Naive B cell (primary cell): ENCODE measurements around the gene ACER2. TPM values are rescaled to one million over a fixed set of nuclear protein-coding genes. Genes with fewer than 3 reads are reported as not detected.
"Not testable (repeated sequence)": the region's sequence is repeated elsewhere in the genome, so short reads cannot be mapped to it uniquely, and the experiment has no call there.

Source experiments
- ATAC-seq, 2 donors: fragments of 150-1000 bp; cut with Tn5 transposase; 2 replicates each; pipeline ENCODE4 v1.10.0; 2021; ENCODE audit warnings: low read depth in 2 of 2, mild to moderate bottlenecking in 2 of 2, moderate library complexity in 2 of 2
- DNase-seq: peaks from one replicate; pipeline ENCODE4 v3.0.0; 2022
- H3K27ac Mint-ChIP-seq, 6 donors: one replicate each; pipeline ENCODE4 v1.8.0; 2020 to 2022; ENCODE audit warnings: mild to moderate bottlenecking in 6 of 6, mixed read lengths in 6 of 6, moderate library complexity in 5 of 6, inconsistent platforms in 2 of 6
- H3K27me3 Mint-ChIP-seq, 3 donors: one replicate each; pipeline ENCODE4 v1.8.0; 2021 to 2022; ENCODE audit warnings: mixed read lengths in 3 of 3, mild to moderate bottlenecking in 1 of 3
- H3K36me3 Mint-ChIP-seq, 2 donors: one replicate each; pipeline ENCODE4 v1.8.0; 2020 to 2022; ENCODE audit warnings: mixed read lengths in 2 of 2, inconsistent platforms in 1 of 2, mild to moderate bottlenecking in 1 of 2
- H3K4me1 Mint-ChIP-seq, 3 donors: one replicate each; pipeline ENCODE4 v1.8.0; 2020 to 2022; ENCODE audit warnings: mixed read lengths in 3 of 3, inconsistent platforms in 1 of 3, mild to moderate bottlenecking in 1 of 3, moderate library complexity in 1 of 3
- H3K4me3 Mint-ChIP-seq, 8 donors: one replicate each; pipeline ENCODE4 v1.8.0; 2020 to 2022; ENCODE audit warnings: mild to moderate bottlenecking in 8 of 8, mixed read lengths in 8 of 8, moderate library complexity in 8 of 8, inconsistent platforms in 2 of 8
- H3K9me3 Mint-ChIP-seq, 7 donors: one replicate each; pipeline ENCODE4 v1.8.0; 2020 to 2022; ENCODE audit warnings: mixed read lengths in 7 of 7, mild to moderate bottlenecking in 5 of 7, inconsistent platforms in 2 of 7, moderate library complexity in 1 of 7
- polyA plus RNA-seq, 6 donors: library from polyadenylated mRNA; unstranded; fragments of 300-500 nt; fragmentation: Illumina TruSeq; gene quantifications; one replicate each; pipeline ENCODE4 v1.2.3, GENCODE V29; 2021; ENCODE audit warnings: low read depth in 6 of 6

Gene ACER2
- polyA plus RNA-seq, 6 donors from 2014 or later = 0.14 to 0.80 (median 0.56) TPM; not detected in 1

DNA sequence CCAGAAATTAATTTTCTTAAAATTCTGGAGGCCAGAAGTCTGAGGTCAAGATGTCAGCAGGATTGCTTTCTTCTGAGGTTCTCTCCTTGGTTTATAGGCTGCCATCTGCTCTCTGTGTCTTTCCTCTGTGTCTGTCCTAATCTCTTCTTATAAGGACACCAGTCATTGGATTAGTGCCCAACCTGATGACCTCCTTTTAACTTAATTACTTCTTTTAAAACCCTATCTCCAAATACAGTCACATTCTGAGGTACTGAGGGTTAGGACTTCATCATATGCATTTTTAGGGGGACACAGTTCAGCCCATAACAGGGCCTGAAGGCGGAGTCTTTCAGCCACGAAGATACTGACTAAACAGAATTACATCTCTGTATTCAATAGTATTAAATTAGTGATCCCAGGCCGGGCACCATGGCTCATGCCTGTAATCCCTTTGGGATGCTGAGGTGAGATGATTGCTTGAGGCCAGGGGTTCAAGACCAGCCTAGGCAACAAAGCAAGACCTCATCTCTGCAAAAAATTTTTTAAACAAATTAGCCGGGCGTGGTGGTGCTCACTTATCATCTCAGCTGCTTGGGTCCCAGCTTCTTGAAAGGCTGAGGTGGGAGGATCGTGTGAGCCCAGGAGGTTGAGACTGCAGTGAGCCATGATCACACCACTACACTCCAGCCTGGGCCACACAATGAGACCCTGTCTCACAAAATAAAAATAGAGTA lies 22.9 kb upstream of the ACER2 start:
- Mint-ChIP-seq H3K36me3 (no peaks in the 10 kb centered on the region), H3K27me3 (peaks cover 19 to 27% (median 23%) of the 10 kb centered on the region in 3 donors), H3K27ac (no peak overlapping the region), H3K9me3 (peaks cover 0 to 7% (median 2%) of the 10 kb centered on the region in 7 donors), H3K4me3 (no peak overlapping the region), H3K4me1 (peaks cover 3 to 5% (median 4%) of the 10 kb centered on the region in 3 donors)
- DNase-seq = no peak
- ATAC-seq = no peak

DNA sequence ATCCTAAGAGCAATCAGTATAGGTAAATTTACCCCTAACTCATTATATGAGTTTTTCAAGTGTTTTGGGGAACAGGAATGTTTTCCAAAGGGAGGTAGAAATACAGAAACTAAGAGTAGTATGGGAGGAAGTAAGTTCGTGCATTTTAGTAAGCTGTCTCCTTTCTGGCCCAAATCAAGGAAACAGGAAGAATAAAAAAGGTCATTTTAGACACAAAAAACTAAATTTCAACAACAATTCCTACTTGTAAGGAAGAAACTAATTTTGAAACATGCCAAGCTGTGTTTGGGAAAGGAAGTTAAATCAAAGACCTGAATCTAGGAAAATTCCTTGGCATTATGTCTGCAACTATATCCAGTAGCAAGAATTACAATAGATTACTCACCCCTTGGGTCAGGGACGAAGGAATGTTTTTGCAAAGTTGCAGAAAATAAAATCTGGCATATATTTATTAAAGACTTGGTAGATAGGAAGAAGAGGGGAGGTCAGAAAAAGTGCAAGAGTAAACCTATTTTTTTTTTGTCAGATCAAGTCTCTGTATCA lies 22.2 kb upstream of the ACER2 start:
- DNase-seq (no peak), ATAC-seq (no peak)
- H3K4me3 Mint-ChIP-seq = no peak overlapping the region
- H3K36me3 Mint-ChIP-seq = no peaks in the 10 kb centered on the region
- H3K9me3 Mint-ChIP-seq = peaks cover 0 to 6% (median 0%) of the 10 kb centered on the region in 7 donors
- H3K27me3 Mint-ChIP-seq = peaks cover 19 to 27% (median 23%) of the 10 kb centered on the region in 3 donors
- no peaks in the 10 kb centered on the region for H3K4me1 Mint-ChIP-seq
- H3K27ac Mint-ChIP-seq = no peak overlapping the region

DNA sequence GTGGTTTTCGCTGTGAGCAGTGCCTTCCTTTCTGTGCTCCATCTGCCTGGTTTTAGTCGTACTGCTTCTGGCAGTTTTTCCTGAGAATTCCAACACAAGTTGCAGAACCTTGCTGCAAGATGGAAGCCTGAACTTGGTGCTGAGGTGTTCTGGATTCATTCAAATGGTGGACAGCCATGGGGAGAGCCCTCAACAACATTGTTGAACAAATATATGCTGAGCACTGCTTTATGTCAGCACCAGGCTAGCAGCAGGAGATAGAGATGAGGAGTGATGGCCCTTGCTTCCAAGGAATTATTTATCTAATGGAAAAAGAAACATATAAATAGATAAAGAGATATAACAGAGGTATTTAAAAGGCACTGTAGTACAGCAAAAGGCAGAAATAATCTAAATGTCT lies 21.5 kb upstream of the ACER2 start:
- Mint-ChIP-seq H3K4me3 (peak overlapping the region in 1 of 8 donors; percentile 26), H3K27me3 (peaks cover 19 to 27% (median 23%) of the 10 kb centered on the region in 3 donors), H3K36me3 (no peaks in the 10 kb centered on the region), H3K4me1 (no peaks in the 10 kb centered on the region), H3K9me3 (peaks cover 0 to 6% (median 0%) of the 10 kb centered on the region in 7 donors), H3K27ac (no peak overlapping the region)
- DNase-seq = no peak
- no peak for ATAC-seq

DNA sequence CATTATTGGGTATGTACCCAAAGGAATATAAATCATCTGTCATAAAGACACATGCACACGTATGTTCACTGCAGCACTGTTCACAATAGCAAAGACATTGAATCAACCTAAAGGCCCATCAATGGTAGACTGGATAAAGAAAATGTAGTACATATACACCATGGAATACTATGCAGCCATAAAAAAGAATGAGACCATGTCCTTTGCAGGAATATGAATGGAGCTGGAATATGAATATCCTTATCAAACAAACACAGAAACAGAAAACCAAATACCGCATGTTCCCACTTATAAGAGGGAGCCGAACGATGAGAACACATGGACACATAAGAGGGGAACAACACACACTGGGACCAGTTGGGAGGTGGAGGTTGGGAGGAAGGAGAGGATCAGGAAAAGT lies 19.3 kb upstream of the ACER2 start:
- peaks cover 19 to 27% (median 23%) of the 10 kb centered on the region in 3 donors for H3K27me3 Mint-ChIP-seq
- H3K36me3 Mint-ChIP-seq, H3K9me3 Mint-ChIP-seq, ATAC-seq, H3K27ac Mint-ChIP-seq, H3K4me3 Mint-ChIP-seq, H3K4me1 Mint-ChIP-seq, DNase-seq: not testable (repeated sequence)

DNA sequence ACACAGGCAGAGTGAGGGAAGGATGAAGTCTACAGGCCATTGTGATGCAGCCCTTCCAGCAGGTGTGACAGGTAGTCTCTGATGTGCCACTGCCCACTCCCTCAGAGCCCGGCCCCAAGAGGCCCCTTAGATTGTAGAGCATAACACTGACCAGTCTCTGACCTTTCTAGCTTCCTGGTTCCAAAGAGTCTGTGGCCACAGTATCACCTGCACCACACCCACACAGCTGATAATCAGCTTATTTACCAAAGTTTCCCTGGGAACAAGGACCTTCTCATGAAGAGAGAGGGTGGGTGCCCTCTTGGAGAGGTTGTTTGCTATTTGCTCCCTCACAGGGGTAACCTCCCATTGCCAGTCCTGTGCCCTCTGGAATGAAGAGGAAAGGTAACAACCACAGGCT lies 11.0 kb upstream of the ACER2 start:
- H3K4me3 Mint-ChIP-seq = no peak overlapping the region
- DNase-seq (no peak), ATAC-seq (no peak)
- H3K36me3 Mint-ChIP-seq = no peaks in the 10 kb centered on the region
- H3K27ac Mint-ChIP-seq = no peak overlapping the region
- peaks cover 0 to 7% (median 0%) of the 10 kb centered on the region in 3 donors for H3K27me3 Mint-ChIP-seq
- peaks cover 0 to 3% (median 0%) of the 10 kb centered on the region in 7 donors for H3K9me3 Mint-ChIP-seq
- no peaks in the 10 kb centered on the region for H3K4me1 Mint-ChIP-seq

DNA sequence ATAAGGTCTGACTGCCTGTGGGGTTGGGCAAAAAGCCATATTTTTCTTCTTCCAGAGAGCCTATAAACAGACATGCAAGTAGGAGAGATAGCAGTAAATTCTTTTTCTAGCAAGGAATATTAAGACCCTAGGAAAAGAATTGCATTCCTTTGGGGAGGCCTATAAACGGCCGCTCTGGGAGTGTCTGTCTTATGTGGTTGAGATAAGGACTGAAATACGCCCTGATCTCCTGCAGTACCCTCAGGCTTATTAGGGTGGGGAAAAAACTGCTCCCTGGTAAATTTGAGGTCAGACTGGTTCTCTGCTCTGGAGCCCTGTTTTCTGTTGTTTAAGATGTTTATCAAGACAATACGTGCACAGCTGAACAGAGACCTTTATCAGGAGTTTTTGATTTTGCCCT lies 5.6 kb upstream of the ACER2 start:
- ATAC-seq, H3K4me3 Mint-ChIP-seq, H3K4me1 Mint-ChIP-seq, H3K36me3 Mint-ChIP-seq, DNase-seq, H3K27me3 Mint-ChIP-seq, H3K27ac Mint-ChIP-seq: not testable (repeated sequence)
- H3K9me3 Mint-ChIP-seq = peaks cover 0 to 12% (median 4%) of the 10 kb centered on the region in 7 donors

DNA sequence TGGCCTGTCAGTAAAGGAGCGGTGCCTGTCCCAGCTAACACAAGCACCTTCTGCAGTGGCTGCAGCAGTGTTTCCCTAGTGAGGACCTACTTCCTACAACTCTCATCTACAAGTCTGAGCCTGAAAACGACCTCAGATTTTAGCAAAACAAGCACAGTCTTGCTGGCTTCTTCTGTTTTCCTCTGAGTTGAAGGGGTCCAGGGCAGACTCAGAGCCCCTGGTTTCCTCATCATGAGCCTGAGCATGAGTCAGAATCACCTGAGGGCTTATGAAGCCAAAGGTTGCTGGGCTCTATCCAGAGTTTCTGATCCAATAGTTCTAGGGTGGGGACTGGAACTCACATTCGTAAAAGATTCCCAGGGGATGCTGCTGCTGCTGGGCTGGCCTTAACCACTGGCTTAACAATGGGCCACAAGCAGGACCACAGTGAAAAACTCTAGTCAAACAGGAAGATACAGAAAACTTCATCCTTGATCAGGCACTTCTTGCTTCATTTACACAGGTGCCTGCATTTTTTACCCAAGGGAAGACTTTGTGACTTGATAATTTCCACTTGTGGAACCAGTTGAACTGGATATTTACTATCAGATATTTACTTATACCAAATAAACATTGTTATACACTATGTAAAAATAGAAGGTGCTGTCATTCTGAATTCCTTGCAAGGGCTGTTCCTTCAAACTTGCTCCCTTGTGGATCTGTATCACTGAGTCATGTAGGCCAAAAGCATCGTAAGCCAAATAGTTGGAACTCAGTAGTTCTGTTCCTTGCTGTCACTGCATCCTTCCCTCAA lies 4.3 kb upstream of the ACER2 start:
- peaks cover 4 to 11% (median 9%) of the 10 kb centered on the region in 3 donors for H3K4me1 Mint-ChIP-seq
- peak overlapping the region in 1 of 6 donors; percentile 22 for H3K27ac Mint-ChIP-seq
- DNase-seq (no peak), ATAC-seq (no peak)
- H3K27me3 Mint-ChIP-seq = no peaks in the 10 kb centered on the region
- H3K4me3 Mint-ChIP-seq = no peak overlapping the region
- H3K9me3 Mint-ChIP-seq = peaks cover 0 to 12% (median 4%) of the 10 kb centered on the region in 7 donors
- no peaks in the 10 kb centered on the region for H3K36me3 Mint-ChIP-seq

DNA sequence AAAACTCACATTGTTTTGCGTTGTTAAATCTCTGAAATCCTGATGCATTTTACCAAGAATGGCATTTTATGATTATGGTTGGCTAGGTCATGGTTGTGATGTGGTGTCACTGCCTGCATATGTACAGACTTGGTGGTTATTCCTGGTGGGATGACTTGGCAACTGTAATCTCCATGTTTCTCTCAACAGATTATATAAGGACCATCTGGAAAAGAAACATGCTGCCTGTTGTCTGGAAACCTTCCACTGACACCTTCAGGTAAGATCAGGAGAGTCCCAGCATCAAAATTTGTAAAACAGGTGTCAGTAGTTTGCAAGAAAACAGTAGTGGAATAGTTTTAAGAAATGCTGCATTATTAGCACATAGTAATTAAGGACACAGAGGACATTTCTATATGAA lies 3.0 kb upstream of the ACER2 start:
- H3K4me1 Mint-ChIP-seq = peaks cover 8 to 17% (median 16%) of the 10 kb centered on the region in 3 donors
- peaks cover 0 to 12% (median 4%) of the 10 kb centered on the region in 7 donors for H3K9me3 Mint-ChIP-seq
- no peaks in the 10 kb centered on the region for H3K36me3 Mint-ChIP-seq
- no peak for DNase-seq
- ATAC-seq = no peak
- H3K4me3 Mint-ChIP-seq = peak overlapping the region in 1 of 8 donors; percentile 33
- no peaks in the 10 kb centered on the region for H3K27me3 Mint-ChIP-seq
- no peak overlapping the region for H3K27ac Mint-ChIP-seq

DNA sequence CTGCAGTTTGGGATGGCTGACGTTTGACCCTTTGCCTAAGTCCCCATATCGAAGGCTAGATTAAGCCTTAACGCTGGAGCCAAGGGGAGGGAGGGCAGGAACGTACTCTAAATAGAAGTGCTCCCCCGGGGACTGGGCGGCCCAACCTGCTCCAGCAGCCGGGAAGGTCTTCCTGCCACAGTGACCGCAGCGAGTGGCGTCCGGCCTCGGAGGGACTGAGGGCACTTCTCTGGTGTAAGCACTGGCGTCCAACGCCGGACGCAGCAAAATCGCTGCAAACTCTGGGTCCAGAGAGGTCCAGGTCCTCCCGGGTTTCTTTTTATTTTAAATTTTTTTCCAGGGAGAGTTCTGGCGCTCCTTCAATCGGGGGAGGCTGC lies 505 bp upstream of the ACER2 start:
- H3K4me1 Mint-ChIP-seq = peaks cover 8 to 17% (median 16%) of the 10 kb centered on the region in 3 donors
- peak overlapping the region; percentile 82 to 99 (median 96) for H3K4me3 Mint-ChIP-seq
- H3K36me3 Mint-ChIP-seq = no peaks in the 10 kb centered on the region
- peak overlapping the region in 1 of 6 donors; percentile 62 for H3K27ac Mint-ChIP-seq
- ATAC-seq (no peak), DNase-seq (no peak)
- H3K9me3 Mint-ChIP-seq = peaks cover 0 to 6% (median 3%) of the 10 kb centered on the region in 7 donors
- H3K27me3 Mint-ChIP-seq = no peaks in the 10 kb centered on the region

DNA sequence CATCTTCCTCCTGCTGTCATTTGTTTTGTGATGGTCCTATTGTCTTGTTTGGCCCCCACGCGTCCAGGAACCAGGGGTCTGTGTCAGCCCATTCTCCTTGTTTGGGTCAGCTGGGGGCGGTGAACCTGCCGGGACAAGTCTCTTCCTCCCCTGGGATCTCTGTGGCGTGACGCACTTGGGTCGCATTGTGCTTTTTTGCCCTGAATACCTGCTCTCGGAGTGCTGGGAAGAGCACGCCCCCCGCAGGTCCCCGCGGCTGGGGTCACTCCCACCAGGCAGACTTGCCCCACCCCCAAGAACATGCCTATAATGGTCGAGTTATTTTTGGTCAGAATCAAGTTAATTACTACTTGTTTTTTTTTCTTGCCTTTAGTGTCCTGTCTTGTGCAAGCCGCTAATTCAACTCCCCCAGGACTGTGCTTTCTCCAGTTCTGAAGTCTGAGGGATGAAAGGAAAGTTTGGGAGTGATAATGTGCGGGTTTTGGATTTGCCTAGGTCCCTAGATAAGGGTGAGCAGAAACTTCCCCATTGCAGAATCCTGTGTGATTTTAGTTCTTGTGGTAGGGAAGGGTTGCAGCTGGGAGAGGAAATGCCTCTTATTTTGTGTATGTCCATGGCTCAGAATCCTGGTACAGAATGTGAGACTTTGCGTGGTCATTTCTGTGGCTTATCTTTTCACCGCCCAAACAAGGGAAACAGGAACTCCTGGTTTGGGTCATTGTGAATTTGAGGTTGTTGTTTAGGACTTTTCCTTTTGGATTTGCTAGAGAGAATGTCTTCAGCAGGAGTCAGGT lies 789 bp downstream of the ACER2 start:
- Mint-ChIP-seq H3K27ac (peak overlapping the region; percentile 47 to 94 (median 72)), H3K4me1 (peaks cover 8 to 17% (median 16%) of the 10 kb centered on the region in 3 donors), H3K4me3 (peak overlapping the region; percentile 90 to 99 (median 96)), H3K27me3 (no peaks in the 10 kb centered on the region), H3K9me3 (no peaks in the 10 kb centered on the region), H3K36me3 (no peaks in the 10 kb centered on the region)
- ATAC-seq = no peak
- no peak for DNase-seq

DNA sequence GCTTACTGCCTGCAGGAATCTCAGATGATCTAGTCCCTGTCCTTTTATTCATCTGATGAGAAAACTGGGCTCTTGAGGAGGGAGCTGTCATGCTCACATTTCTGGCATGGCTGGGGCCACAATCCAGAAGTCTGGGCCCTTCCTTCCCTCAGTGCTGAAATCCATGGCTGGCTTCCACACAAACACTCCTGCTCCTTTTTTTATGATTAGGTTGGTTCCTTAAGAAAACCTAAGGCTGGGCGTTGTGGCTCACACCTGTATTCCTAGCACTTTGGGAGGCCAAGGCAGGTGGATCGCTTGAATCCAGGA lies 1.3 kb downstream of the ACER2 start:
- Mint-ChIP-seq H3K27ac (peak overlapping the region in 1 of 6 donors; percentile 57), H3K36me3 (no peaks in the 10 kb centered on the region), H3K27me3 (no peaks in the 10 kb centered on the region), H3K9me3 (no peaks in the 10 kb centered on the region), H3K4me3 (peak overlapping the region in 7 of 8 donors; percentile 90 to 99 (median 96)), H3K4me1 (peaks cover 8 to 17% (median 16%) of the 10 kb centered on the region in 3 donors)
- no peak for ATAC-seq
- no peak for DNase-seq

DNA sequence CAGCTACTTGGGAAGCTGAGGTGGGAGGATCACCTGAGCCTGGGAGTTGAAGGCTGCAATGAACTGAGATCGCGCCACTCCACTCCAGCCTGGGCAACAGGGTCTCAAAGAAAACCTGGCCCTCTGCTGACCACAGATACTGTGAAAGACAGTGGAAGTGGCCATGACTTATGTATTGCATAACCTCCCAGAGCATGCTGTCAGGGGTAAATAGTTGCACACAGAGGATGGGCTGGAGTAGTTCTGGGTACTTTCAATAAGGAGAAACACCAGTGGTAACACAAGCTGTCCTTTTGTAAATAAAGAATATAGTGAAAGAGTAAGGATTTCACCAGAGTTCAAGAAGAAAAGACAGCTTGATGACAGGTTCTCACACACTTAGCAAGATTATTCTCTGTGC lies 1.8 kb downstream of the ACER2 start:
- peak overlapping the region in 3 of 8 donors; percentile 13 to 95 (median 90) for H3K4me3 Mint-ChIP-seq
- H3K27ac Mint-ChIP-seq = no peak overlapping the region
- H3K9me3 Mint-ChIP-seq = no peaks in the 10 kb centered on the region
- no peak for DNase-seq
- peaks cover 8 to 17% (median 16%) of the 10 kb centered on the region in 3 donors for H3K4me1 Mint-ChIP-seq
- no peaks in the 10 kb centered on the region for H3K36me3 Mint-ChIP-seq
- no peaks in the 10 kb centered on the region for H3K27me3 Mint-ChIP-seq
- ATAC-seq = no peak

DNA sequence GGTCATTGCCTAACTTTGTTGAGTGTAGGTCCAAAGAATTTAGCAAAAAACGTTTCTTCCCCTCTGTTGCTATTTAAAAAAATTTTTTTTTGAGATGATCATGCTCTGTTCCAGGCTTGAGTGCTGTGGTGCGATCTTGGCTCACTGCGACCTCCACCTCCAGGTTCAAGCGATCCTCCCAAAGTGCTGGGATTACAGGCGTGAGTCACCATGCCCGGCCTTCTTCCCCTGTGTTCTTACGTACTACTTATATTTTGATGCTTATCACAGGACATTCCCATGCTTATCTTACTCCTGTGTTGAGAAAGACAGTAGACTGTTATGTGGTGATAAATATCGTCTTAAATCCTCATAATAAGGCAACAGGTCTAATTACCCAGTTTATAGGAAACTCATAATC lies 2.5 kb downstream of the ACER2 start:
- Mint-ChIP-seq H3K36me3 (no peaks in the 10 kb centered on the region), H3K27ac (no peak overlapping the region), H3K27me3 (no peaks in the 10 kb centered on the region), H3K9me3 (no peaks in the 10 kb centered on the region), H3K4me3 (peak overlapping the region in 3 of 8 donors; percentile 13 to 90 (median 21)), H3K4me1 (peaks cover 8 to 17% (median 16%) of the 10 kb centered on the region in 3 donors)
- ATAC-seq (no peak), DNase-seq (no peak)
